ENCODE data around the gene NPHP4. TPM values are rescaled to one million over a fixed set of nuclear protein-coding genes. Genes with fewer than 3 reads are reported as not detected.

The NPHP4 gene
- total and polyA plus RNA-seq, 2 donors (not counting 3 experiments of a cell fraction or from before 2014, with no cell fraction given), result 4.4 to 11.7 TPM

DNA sequence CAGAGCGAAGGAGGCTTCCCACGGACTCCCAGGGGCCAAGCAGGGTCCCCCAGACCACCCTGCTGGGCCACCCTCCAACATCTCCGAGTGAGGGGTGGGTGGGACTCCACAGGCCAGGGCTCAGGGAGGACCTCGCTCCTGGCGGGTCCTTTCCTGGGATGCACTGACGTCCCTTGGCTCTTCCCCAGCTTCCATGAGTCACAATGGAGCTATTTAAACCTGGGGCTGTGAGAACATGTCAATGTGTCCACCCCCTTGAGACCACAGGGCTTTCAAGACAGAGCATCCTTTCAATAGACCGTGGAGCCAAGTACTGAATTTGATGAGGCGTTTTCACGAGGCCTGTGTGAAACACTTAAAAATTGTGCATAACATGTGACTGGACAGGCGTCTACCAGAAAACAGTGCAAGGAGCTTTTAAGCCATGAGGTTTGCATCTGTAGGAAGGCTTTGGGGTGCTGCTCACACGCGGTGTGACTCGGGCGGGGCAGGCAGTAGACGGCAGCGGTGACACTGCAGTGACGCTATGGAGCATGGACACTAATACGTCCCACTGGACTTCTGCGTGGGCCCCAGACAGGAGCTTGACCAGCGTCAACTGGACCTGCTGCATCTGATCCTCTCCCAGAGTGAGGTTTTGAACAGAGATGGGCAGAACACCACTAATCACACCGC lies 24.1 kb upstream of the NPHP4 start:
- Histone ChIP-seq H3K27me3 (ENCODE audit: control insufficient read depth in 2 of 2, insufficient read depth in 2 of 2, low read length in 2 of 2) (no peaks in the 10 kb centered on the region), H3K9me1 (replicated peaks; ENCODE audit: control insufficient read depth, extremely low read depth, insufficient read depth, low read length) (no peaks in the 10 kb centered on the region), H3K4me2 (ENCODE audit: insufficient read depth, low read length) (no peak overlapping the region), H3K27ac (ENCODE audit: insufficient read depth, low read depth, low read length) (no peak overlapping the region), H2AFZ (ENCODE audit: low read depth, low read length) (no peak overlapping the region), H3K36me3 (ENCODE audit: control insufficient read depth in 2 of 2, extremely low read depth in 1 of 2, insufficient read depth in 2 of 2, low read length in 2 of 2) (no peaks in the 10 kb centered on the region), H3K9me3 (replicated peaks; ENCODE audit: control insufficient read depth, insufficient read depth, low read length) (no peaks in the 10 kb centered on the region), H4K20me1 (replicated peaks; ENCODE audit: control insufficient read depth, extremely low read depth, insufficient read depth, low read length) (no peaks in the 10 kb centered on the region), H3K9ac (replicated peaks; ENCODE audit: extremely low read depth, insufficient read depth, low read length) (no peak overlapping the region), H3K4me3 (replicated peaks in 1 of 3; ENCODE audit: insufficient read depth in 1 of 3, low read depth in 1 of 3, low read length in 3 of 3) (no peak overlapping the region), H3K79me2 (ENCODE audit: control insufficient read depth, insufficient read depth, low read length) (no peaks in the 10 kb centered on the region), H3K4me1 (ENCODE audit: control insufficient read depth, extremely low read depth, insufficient read depth, low read length) (no peaks in the 10 kb centered on the region)
- FAIRE-seq (no peak), DNase-seq (ENCODE audit: low read depth, low spot score) (no peak)
- ChIA-PET CTCF (interaction anchor here (1.0 to 2.0 kb wide), 2 partner anchors 18 to 189 kb away, joined by 3 to 8 read pairs; no protein-coding TSS in a partner anchor), POLR2A (no interaction called here)
- intact Hi-C loops (cut with micrococcal nuclease), result no loop called here
- no TSS peak for BruUV-seq (replicated peaks)
- TF ChIP-seq JUN (IDR thresholded peaks at IDR 0.05; ENCODE audit: borderline replicate concordance, insufficient read depth, insufficient read length, low read depth) (no peak), FOS (IDR thresholded peaks at IDR 0.05; ENCODE audit: borderline replicate concordance, insufficient read depth, low read length) (no peak), EZH2 (IDR thresholded peaks at IDR 0.05; ENCODE audit: borderline replicate concordance, low read depth, low read length, severe bottlenecking) (no peak), MYC (IDR thresholded peaks at IDR 0.05; ENCODE audit: low read depth, low read length) (no peak), POLR2A (IDR thresholded peaks at IDR 0.05; ENCODE audit: low read depth, low read length) (no peak), POLR2AphosphoS5 (IDR thresholded peaks at IDR 0.05; ENCODE audit: insufficient read depth, low read depth, low read length) (no peak), GATA2 (IDR thresholded peaks at IDR 0.05; ENCODE audit: insufficient read depth, insufficient read length, low read depth, low read length) (no peak)
- TF ChIP-seq, protein P1, sequence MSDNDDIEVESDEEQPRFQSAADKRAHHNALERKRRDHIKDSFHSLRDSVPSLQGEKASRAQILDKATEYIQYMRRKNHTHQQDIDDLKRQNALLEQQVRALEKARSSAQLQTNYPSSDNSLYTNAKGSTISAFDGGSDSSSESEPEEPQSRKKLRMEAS (IDR thresholded peaks at IDR 0.05; ENCODE audit: insufficient read depth, insufficient read length), result no peak
- TF ChIP-seq, protein P2, sequence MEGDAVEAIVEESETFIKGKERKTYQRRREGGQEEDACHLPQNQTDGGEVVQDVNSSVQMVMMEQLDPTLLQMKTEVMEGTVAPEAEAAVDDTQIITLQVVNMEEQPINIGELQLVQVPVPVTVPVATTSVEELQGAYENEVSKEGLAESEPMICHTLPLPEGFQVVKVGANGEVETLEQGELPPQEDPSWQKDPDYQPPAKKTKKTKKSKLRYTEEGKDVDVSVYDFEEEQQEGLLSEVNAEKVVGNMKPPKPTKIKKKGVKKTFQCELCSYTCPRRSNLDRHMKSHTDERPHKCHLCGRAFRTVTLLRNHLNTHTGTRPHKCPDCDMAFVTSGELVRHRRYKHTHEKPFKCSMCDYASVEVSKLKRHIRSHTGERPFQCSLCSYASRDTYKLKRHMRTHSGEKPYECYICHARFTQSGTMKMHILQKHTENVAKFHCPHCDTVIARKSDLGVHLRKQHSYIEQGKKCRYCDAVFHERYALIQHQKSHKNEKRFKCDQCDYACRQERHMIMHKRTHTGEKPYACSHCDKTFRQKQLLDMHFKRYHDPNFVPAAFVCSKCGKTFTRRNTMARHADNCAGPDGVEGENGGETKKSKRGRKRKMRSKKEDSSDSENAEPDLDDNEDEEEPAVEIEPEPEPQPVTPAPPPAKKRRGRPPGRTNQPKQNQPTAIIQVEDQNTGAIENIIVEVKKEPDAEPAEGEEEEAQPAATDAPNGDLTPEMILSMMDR (IDR thresholded peaks at IDR 0.05; ENCODE audit: extremely low read depth in 1 of 2, insufficient read depth in 1 of 2, low read depth in 1 of 2, low read length in 2 of 2), result no peak
- dilution Hi-C loops (cut with MboI; ENCODE audit: extremely low pct_ligation_motif_present, low sequenced_read_pairs), result no loop called here

All from endothelial cell of umbilical vein (primary cell).